H4 (cell line): ENCODE measurements around the gene SLC8A3. TPM values are rescaled to one million over a fixed set of nuclear protein-coding genes. Genes with fewer than 3 reads are reported as not detected.

Source experiments
- DNase-seq: peaks from one replicate; pipeline ENCODE4 v3.0.0-alpha.2; 2015; ENCODE audit warnings: low spot score
- total RNA-seq: library from RNA; depleted of rRNA; stranded (reverse); fragments of >200 nt; shearing (Covaris generic); gene quantifications from 2 replicates; pipeline ENCODE4 v1.2.3, GENCODE V29; 2014

Gene SLC8A3
- total RNA-seq, 1 experiment from 2014 or later = not detected

- DNase-seq = no peak
Measured at GRCh38 chr14:70116278-70116677, 72.5 kb downstream of the SLC8A3 start.

GRCh38 chr14:70114621-70115156, 74.1 kb downstream of the SLC8A3 start:
- no peak for DNase-seq

- DNase-seq = no peak
Measured at GRCh38 chr14:70113211-70113610, 75.5 kb downstream of the SLC8A3 start.

GRCh38 chr14:70108419-70108818, 80.3 kb downstream of the SLC8A3 start:
- no peak for DNase-seq

- no peak for DNase-seq
Measured at GRCh38 chr14:70107309-70107708, 81.4 kb downstream of the SLC8A3 start.

GRCh38 chr14:70100071-70100470, 88.7 kb downstream of the SLC8A3 start:
- no peak for DNase-seq

GRCh38 chr14:70098250-70098809, 90.4 kb downstream of the SLC8A3 start:
- DNase-seq = no peak

- DNase-seq = no peak
Measured at GRCh38 chr14:70097576-70098249, 91.0 kb downstream of the SLC8A3 start.

- no peak for DNase-seq
Measured at GRCh38 chr14:70096866-70097265, 91.9 kb downstream of the SLC8A3 start.

- DNase-seq = no peak
Measured at GRCh38 chr14:70094631-70095030, 94.1 kb downstream of the SLC8A3 start.

- DNase-seq = no peak
Measured at GRCh38 chr14:70094106-70094505, 94.6 kb downstream of the SLC8A3 start.

GRCh38 chr14:70093156-70093555, 95.6 kb downstream of the SLC8A3 start:
- DNase-seq = no peak

GRCh38 chr14:70087380-70087697, 101.4 kb downstream of the SLC8A3 start:
- no peak for DNase-seq

- peak; percentile 30 for DNase-seq
Measured at GRCh38 chr14:70086685-70087379, 101.9 kb downstream of the SLC8A3 start.

GRCh38 chr14:70084226-70084625, 104.5 kb downstream of the SLC8A3 start:
- no peak for DNase-seq

GRCh38 chr14:70082394-70082793, 106.4 kb downstream of the SLC8A3 start:
- DNase-seq = no peak

- DNase-seq = no peak
Measured at GRCh38 chr14:70080076-70080475, 108.7 kb downstream of the SLC8A3 start.

GRCh38 chr14:70078329-70078728, 110.4 kb downstream of the SLC8A3 start:
- no peak for DNase-seq

GRCh38 chr14:70077720-70078119, 111.0 kb downstream of the SLC8A3 start:
- DNase-seq = no peak

GRCh38 chr14:70077005-70077404, 111.7 kb downstream of the SLC8A3 start:
- no peak for DNase-seq

GRCh38 chr14:70073924-70074566, 114.7 kb downstream of the SLC8A3 start:
- DNase-seq = peak; percentile 71

- no peak for DNase-seq
Measured at GRCh38 chr14:70069186-70069585, 119.6 kb downstream of the SLC8A3 start.

- DNase-seq = no peak
Measured at GRCh38 chr14:70067810-70068209, 120.9 kb downstream of the SLC8A3 start.
